Measurements from ENCODE around the gene PTTG1IP.

Gene PTTG1IP

GRCh38 chr21:44802396-44803153, 70.9 kb downstream of the PTTG1IP start:
- DNase-seq (ENCODE audit: low read depth, low spot score), result no peak

DNA sequence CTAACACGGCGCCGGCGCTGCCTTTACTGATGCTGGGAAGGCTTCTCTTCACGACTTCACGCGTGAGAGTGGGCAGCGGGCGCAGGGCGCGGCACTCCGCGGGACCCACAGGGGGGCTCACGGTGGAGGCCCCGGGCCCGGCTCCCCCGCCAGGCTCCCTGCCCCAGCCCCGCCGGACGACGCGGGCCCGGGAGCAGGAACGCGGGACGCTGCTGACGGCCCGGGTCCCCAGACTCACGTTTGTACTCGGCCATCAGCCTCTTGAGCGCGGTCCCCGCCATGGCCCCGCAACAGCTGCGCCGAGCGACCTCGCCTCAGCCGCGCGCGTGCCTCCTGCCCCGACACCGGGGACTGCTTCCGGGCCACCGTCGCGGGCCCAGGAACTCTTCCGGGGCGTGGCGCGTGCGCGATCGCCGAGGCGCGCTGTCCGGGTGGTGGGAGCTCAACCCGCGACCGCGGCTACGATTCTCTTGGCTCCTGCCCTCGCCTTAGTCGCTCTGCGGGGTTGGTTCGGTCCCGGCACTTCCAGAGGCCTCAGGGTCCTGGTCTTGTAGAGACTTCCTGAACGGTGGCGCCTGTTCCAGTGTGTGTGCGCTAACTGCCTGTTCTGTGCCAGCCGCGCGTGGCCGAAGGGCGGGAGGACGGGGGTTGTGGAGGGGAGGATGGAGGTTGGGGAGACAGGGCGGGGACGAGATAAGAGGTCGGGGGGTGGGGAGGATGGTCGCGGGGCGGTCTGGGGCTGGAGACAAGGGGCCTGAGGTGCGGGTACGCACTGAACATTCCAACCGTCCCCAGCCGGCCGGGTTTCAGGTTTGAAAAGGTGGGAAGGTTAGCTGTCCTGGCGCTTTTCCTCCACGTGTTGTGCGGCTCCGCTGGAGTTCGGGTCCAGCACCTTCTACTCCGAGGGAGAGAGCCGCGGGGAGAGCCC, 71.8 kb downstream of the PTTG1IP start, which contains the start of gene UBE2G2:
TSS of gene UBE2G2 (minus strand) at position 353 of the 928 bp plus-strand sequence. CDS start at position 281, 72 bp downstream.
- DNase-seq (ENCODE audit: low read depth, low spot score), result peak; percentile 93

GRCh38 chr21:44800971-44801467, 72.5 kb downstream of the PTTG1IP start:
- peak; percentile 48 for DNase-seq (ENCODE audit: low read depth, low spot score)

- DNase-seq (ENCODE audit: low read depth, low spot score), result peak; percentile 41
These were observed 73.4 kb downstream of the PTTG1IP start for GRCh38 chr21:44800103-44800502.

DNA sequence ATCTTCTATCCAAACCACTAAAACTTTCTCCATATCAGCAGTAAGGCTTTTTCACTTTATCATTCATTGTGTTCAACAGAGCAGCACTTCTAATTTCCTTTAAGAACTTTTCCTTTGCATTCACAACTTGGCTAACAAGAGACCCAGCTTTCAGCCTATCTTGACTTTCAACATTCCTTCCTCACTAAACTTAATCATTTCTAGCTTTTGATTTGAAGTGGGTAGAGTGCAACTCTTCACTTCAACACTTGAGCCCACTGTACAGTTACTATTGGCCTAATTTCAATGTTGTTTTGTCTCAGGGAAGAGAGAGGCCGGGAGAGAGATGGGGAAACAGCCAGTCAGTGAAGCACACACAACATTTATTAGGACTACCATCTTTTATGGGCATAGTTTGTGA, 73.8 kb downstream of the PTTG1IP start:
- DNase-seq (ENCODE audit: low read depth, low spot score), result no peak

All from astrocyte of the hippocampus (primary cell).